Prostate gland (tissue), 2 donors: ENCODE data around the gene RCN2. TPM values are rescaled to one million over a fixed set of nuclear protein-coding genes. Genes with fewer than 3 reads are reported as not detected.

Source experiments
- DNase-seq: peaks from one replicate; pipeline ENCODE4 v3.0.0-alpha.2; 2019; ENCODE audit warnings: low spot score
- H3K27ac ChIP-seq, 2 donors: fragments of 200-600 bp; sonication (generic); 2 replicates each; pipeline ENCODE4 v1.5.1; 2017 to 2019
- H3K27me3 ChIP-seq: fragments of 200-600 bp; sonication (generic); replicated peaks from 2 replicates; pipeline ENCODE4 v1.5.1; 2019; ENCODE audit not compliant: insufficient read depth
- H3K36me3 ChIP-seq, 2 donors: fragments of 200-600 bp; sonication (generic); 1 replicate in 1 of 2; 2 replicates in 1 of 2; pipeline versions ENCODE4 v1.5.1 to v1.8.1; 2017 to 2019
- H3K4me1 ChIP-seq: fragments of 200-600 bp; sonication (generic); replicated peaks from 2 replicates; pipeline ENCODE4 v1.5.1; 2019
- H3K4me3 ChIP-seq, 2 donors: fragments of 200-600 bp; sonication (generic); 2 replicates each; pipeline ENCODE4 v1.5.1; 2017 to 2019
- H3K9me3 ChIP-seq: fragments of 200-600 bp; sonication (generic); 2 replicates; pipeline ENCODE4 v1.5.1; 2017
- POLR2A ChIP-seq: fragments of 450-650 bp; IDR thresholded peaks from one replicate; pipeline ENCODE4 v1.6.1; 2016; ENCODE audit warnings: antibody characterized with exemption, mild to moderate bottlenecking
- POLR2AphosphoS5 ChIP-seq: sonication (generic); formaldehyde crosslinking; IDR thresholded peaks from one replicate; pipeline ENCODE4 v1.6.1; 2017; ENCODE audit warnings: antibody characterized with exemption
- WGBS: methylation state at CpG from one replicate; pipeline ENCODE4 v1.1.5; 2018; 5-methylcytosine and 5-hydroxymethylcytosine counted together
- intact Hi-C: fragments of 100-400 bp; cut with DNase I; formaldehyde crosslinking; loops from one replicate; pipeline ENCODE4 v1.14.2; 2022
- total RNA-seq, 2 donors: library from RNA; depleted of rRNA; stranded (reverse); fragments of >200 nt; gene quantifications; one replicate each; pipeline ENCODE4 v1.1.0, GENCODE V29; 2016
- TF ChIP-seq, protein P1 (sequence below), 4 experiments: fragments of 200-600 bp in 2 of 4; fragments of 450-650 bp in 2 of 4; sonication (generic) in 2 of 4; IDR thresholded peaks; 1 replicate in 3 of 4; 2 replicates in 1 of 4; pipeline ENCODE4 v1.5.1; 2016 to 2019; ENCODE audit warnings: antibody characterized with exemption in 4 of 4, mild to moderate bottlenecking in 2 of 4, moderate library complexity in 2 of 4

RCN2 gene
- total RNA-seq, 2 donors from 2014 or later = 31.4 to 49.5 TPM

DNA sequence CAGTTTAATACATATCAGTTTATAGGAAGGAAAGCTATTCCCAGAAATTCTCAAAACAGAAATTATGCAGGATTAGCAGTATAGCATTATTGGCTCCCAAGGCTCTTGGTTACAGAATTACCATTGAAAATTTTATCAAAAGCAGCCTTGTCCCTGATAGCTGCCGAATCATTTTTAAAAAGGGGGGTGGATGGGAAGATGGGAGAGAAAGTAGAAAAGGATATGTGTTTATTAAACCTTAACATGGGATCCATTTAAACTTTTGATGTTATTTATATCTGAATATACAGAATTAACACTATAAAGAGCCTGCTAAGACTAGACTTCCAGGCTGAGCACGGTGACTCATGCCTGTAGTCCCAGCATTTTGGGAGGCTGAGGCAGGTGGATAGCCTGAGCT lies 10.8 kb downstream of the RCN2 start:
- Histone ChIP-seq H3K27ac (no peak overlapping the region), H3K36me3 (no peaks in the 10 kb centered on the region), H3K4me1 (no peaks in the 10 kb centered on the region), H3K4me3 (no peak overlapping the region), H3K27me3 (no peaks in the 10 kb centered on the region), H3K9me3 (no peaks in the 10 kb centered on the region)
- WGBS = 85% methylated on average over 2 of the region's 2 CpGs
- no peak for DNase-seq
- TF ChIP-seq, protein P1, sequence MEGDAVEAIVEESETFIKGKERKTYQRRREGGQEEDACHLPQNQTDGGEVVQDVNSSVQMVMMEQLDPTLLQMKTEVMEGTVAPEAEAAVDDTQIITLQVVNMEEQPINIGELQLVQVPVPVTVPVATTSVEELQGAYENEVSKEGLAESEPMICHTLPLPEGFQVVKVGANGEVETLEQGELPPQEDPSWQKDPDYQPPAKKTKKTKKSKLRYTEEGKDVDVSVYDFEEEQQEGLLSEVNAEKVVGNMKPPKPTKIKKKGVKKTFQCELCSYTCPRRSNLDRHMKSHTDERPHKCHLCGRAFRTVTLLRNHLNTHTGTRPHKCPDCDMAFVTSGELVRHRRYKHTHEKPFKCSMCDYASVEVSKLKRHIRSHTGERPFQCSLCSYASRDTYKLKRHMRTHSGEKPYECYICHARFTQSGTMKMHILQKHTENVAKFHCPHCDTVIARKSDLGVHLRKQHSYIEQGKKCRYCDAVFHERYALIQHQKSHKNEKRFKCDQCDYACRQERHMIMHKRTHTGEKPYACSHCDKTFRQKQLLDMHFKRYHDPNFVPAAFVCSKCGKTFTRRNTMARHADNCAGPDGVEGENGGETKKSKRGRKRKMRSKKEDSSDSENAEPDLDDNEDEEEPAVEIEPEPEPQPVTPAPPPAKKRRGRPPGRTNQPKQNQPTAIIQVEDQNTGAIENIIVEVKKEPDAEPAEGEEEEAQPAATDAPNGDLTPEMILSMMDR (IDR thresholded peaks at IDR 0.05) = no peak
- TF ChIP-seq POLR2A (no peak), POLR2AphosphoS5 (no peak)
- intact Hi-C loops = no loop called here

DNA sequence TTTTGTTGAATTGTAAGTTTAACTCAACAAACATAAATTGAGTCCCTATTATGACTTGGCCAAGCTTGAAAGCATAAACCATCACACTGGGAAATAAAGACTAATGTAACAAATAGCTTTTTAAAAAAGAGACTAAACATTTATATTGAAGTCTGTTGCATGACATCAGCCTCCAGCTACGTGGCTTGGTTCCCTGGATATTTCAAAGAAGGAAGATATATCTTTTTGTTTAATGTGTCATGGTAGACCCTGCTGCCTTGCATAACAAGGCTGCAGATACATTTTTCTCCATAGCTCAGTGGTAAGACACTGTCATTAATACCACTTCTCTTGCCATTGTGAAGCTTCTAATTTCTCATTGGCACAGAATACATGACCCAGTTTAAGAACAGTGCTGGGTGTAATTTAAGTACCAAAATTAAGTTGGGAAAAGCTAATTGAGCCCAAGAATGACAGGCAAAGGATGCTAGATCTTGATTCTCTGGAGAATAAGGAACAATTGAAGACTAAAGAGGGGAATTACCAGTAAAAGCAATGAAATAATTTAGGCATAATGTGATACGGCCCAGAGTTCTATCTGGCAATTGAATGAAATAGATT lies 14.0 kb downstream of the RCN2 start:
- no peaks in the 10 kb centered on the region for H3K4me1 ChIP-seq
- no peaks in the 10 kb centered on the region for H3K27me3 ChIP-seq
- H3K9me3 ChIP-seq = no peaks in the 10 kb centered on the region
- 80% methylated on average over 2 of the region's 2 CpGs for WGBS
- intact Hi-C loops = no loop called here
- TF ChIP-seq POLR2A (no peak), POLR2AphosphoS5 (no peak)
- TF ChIP-seq, protein P1 (IDR thresholded peaks at IDR 0.05) = no peak
- H3K4me3 ChIP-seq = no peak overlapping the region
- no peak for DNase-seq
- H3K27ac ChIP-seq = no peak overlapping the region
- no peaks in the 10 kb centered on the region for H3K36me3 ChIP-seq

DNA sequence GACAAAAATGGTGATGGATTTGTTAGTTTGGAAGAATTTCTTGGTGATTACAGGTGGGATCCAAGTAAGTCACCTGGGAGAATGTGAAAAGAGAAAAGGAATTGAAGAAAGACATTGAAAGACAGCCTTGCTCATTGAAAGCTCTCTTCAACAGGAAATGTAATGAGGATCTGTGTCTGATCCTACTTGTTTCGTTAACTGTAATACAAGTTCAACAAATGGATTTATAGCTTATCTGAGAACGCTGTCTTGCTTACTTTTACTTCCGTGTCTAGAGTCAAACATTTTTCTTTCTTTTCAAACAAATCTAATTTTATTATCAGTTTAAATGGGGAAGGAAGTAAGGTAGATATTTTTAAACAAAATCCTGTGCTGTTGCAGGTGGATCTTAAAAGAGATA lies 15.9 kb downstream of the RCN2 start:
- Histone ChIP-seq H3K4me3 (no peak overlapping the region), H3K27ac (no peak overlapping the region), H3K36me3 (no peaks in the 10 kb centered on the region), H3K4me1 (no peaks in the 10 kb centered on the region), H3K27me3 (no peaks in the 10 kb centered on the region), H3K9me3 (no peaks in the 10 kb centered on the region)
- 54% methylated on average over 3 of the region's 3 CpGs for WGBS
- TF ChIP-seq POLR2AphosphoS5 (no peak), POLR2A (no peak)
- no peak for DNase-seq
- intact Hi-C loops = no loop called here

DNA sequence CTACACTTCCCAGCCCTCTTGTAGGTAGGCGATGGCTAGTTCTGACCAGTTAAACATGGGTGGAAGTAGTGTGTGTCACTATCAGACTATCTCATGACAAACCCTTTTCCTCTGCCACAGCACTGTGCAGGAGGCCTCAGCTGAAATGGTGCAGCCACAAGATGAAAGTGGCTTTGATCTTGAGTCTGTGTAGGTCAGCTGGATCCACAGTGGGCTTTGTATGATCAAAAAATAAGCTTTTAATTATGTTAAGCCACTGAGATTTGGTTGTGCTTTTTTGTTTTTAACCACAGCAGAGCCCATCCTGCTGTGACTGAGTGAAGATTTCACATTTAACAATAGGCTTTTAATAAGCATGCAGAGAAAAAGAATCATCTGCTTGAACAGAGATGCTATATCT lies 19.7 kb downstream of the RCN2 start:
- Histone ChIP-seq H3K36me3 (no peaks in the 10 kb centered on the region), H3K4me3 (no peak overlapping the region), H3K4me1 (no peaks in the 10 kb centered on the region), H3K9me3 (no peaks in the 10 kb centered on the region), H3K27me3 (no peaks in the 10 kb centered on the region), H3K27ac (no peak overlapping the region)
- TF ChIP-seq POLR2AphosphoS5 (no peak), POLR2A (no peak)
- TF ChIP-seq, protein P1 (IDR thresholded peaks at IDR 0.05) = no peak
- WGBS = 88% methylated on average over 1 of the region's 1 CpG
- DNase-seq = no peak
- intact Hi-C loops = no loop called here

DNA sequence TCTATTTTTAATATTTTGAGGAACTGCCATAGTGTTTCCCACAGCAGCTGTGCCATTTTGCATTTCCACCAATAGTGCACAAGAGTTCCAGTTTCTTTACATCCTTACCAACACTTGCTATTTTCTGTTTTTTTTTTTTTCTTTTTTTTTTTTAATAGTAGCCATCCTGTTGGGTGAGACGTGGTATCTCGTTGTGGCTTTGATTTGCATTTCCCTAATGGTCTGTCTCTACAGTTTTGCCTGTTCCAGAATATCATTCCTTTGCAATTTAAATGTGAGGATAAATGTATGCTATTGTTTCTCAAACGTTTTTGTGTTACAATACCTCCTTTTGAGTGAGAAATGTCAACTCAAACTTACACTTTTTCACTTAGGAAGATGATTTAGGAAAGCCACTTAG lies 22.4 kb downstream of the RCN2 start:
- 33% methylated on average over 3 of the region's 3 CpGs for WGBS
- Histone ChIP-seq H3K36me3 (no peaks in the 10 kb centered on the region), H3K27me3 (no peaks in the 10 kb centered on the region), H3K4me1 (no peaks in the 10 kb centered on the region), H3K4me3 (no peak overlapping the region), H3K9me3 (no peaks in the 10 kb centered on the region), H3K27ac (no peak overlapping the region)
- TF ChIP-seq POLR2AphosphoS5 (no peak), POLR2A (no peak)
- TF ChIP-seq, protein P1 (IDR thresholded peaks at IDR 0.05) = no peak
- intact Hi-C loops = no loop called here
- DNase-seq = no peak
